Osteoblast (primary cell): ENCODE data around the gene ZNF474. TPM values are rescaled to one million over a fixed set of nuclear protein-coding genes. Genes with fewer than 3 reads are reported as not detected.

Experiments
- DNase-seq: peaks from one replicate; pipeline ENCODE4 v3.0.0; 2011; ENCODE audit warnings: low spot score, mixed read lengths; ENCODE audit not compliant: insufficient read length; ENCODE audit errors: missing footprints
- H2AFZ ChIP-seq: 2 replicates; pipeline ENCODE4 v1.6.0; 2011; ENCODE audit warnings: mild to moderate bottlenecking, low read length
- H3K27ac ChIP-seq: 2 replicates; pipeline ENCODE4 v1.5.1; 2011; ENCODE audit warnings: mild to moderate bottlenecking, low read depth, low read length, moderate library complexity
- H3K27me3 ChIP-seq: 2 replicates; pipeline ENCODE4 v1.6.0; 2012; ENCODE audit warnings: mild to moderate bottlenecking, control low read depth, inconsistent platforms, low read length, moderate library complexity; ENCODE audit not compliant: insufficient read depth
- H3K36me3 ChIP-seq: 2 replicates; pipeline ENCODE4 v1.5.1; 2011; ENCODE audit warnings: mild to moderate bottlenecking, low read length, control low read depth, moderate library complexity; ENCODE audit not compliant: insufficient read depth
- H3K4me1 ChIP-seq: 2 replicates; pipeline ENCODE4 v1.5.1; 2011; ENCODE audit warnings: mild to moderate bottlenecking, low read length, control low read depth, moderate library complexity; ENCODE audit not compliant: insufficient read depth
- H3K4me2 ChIP-seq: 2 replicates; pipeline ENCODE4 v1.6.0; 2011; ENCODE audit warnings: mild to moderate bottlenecking, low read length; ENCODE audit not compliant: insufficient read depth
- H3K4me3 ChIP-seq: fragments of 200-600 bp; sonication (generic); 3 replicates; pipeline ENCODE4 v1.5.1; 2012; ENCODE audit warnings: mild to moderate bottlenecking, low read length, inconsistent platforms; ENCODE audit not compliant: insufficient read depth
- H3K79me2 ChIP-seq: 2 replicates; pipeline ENCODE4 v1.6.0; 2012; ENCODE audit warnings: mild to moderate bottlenecking, low read length, control low read depth, inconsistent platforms; ENCODE audit not compliant: insufficient read depth
- H3K9me3 ChIP-seq: 2 replicates; pipeline ENCODE4 v1.5.1; 2011; ENCODE audit warnings: low read depth, low read length, control low read depth
- H4K20me1 ChIP-seq: 2 replicates; pipeline ENCODE4 v1.6.0; 2012; ENCODE audit warnings: mild to moderate bottlenecking, low read length, control low read depth; ENCODE audit not compliant: insufficient read depth
- CTCF ChIP-seq: IDR thresholded peaks from 2 replicates; pipeline ENCODE4 v1.5.1; 2011; ENCODE audit warnings: mild to moderate bottlenecking, low read depth, low read length, moderate library complexity; ENCODE audit errors: extremely low read depth
- total RNA-seq: library from RNA; depleted of rRNA; stranded (reverse); fragments of >200 nt; gene quantifications from 2 replicates; pipeline ENCODE4 v1.2.3, GENCODE V29; 2012

Gene ZNF474
- total RNA-seq, 1 donor: 0.72 TPM

- Histone ChIP-seq H3K27ac (no peak overlapping the region), H3K9me3 (no peaks in the 10 kb centered on the region), H3K79me2 (no peaks in the 10 kb centered on the region), H3K4me2 (no peak overlapping the region), H4K20me1 (no peaks in the 10 kb centered on the region), H3K36me3 (no peaks in the 10 kb centered on the region), H3K4me3 (no peak overlapping the region), H3K4me1 (no peaks in the 10 kb centered on the region), H3K27me3 (peaks cover 23% of the 10 kb centered on the region), H2AFZ (no peak overlapping the region)
- DNase-seq: no peak
- no peak for TF ChIP-seq CTCF
Measured at GRCh38 chr5:122200865-122201264, 71.5 kb downstream of the ZNF474 start.

GRCh38 chr5:122201365-122201764 is 72.0 kb downstream of the ZNF474 start:
- Histone ChIP-seq H3K4me1 (no peaks in the 10 kb centered on the region), H3K36me3 (no peaks in the 10 kb centered on the region), H3K79me2 (no peaks in the 10 kb centered on the region), H2AFZ (no peak overlapping the region), H4K20me1 (no peaks in the 10 kb centered on the region), H3K4me3 (no peak overlapping the region), H3K9me3 (no peaks in the 10 kb centered on the region), H3K4me2 (no peak overlapping the region), H3K27me3 (peaks cover 23% of the 10 kb centered on the region), H3K27ac (no peak overlapping the region)
- no peak for DNase-seq
- TF ChIP-seq CTCF: no peak

- Histone ChIP-seq H4K20me1 (no peaks in the 10 kb centered on the region), H3K9me3 (no peaks in the 10 kb centered on the region), H3K36me3 (no peaks in the 10 kb centered on the region), H3K27ac (no peak overlapping the region), H3K4me1 (no peaks in the 10 kb centered on the region), H2AFZ (no peak overlapping the region), H3K4me2 (no peak overlapping the region), H3K27me3 (peaks cover 23% of the 10 kb centered on the region), H3K79me2 (no peaks in the 10 kb centered on the region), H3K4me3 (no peak overlapping the region)
- no peak for DNase-seq
- no peak for TF ChIP-seq CTCF
Measured at GRCh38 chr5:122202952-122203351, 73.6 kb downstream of the ZNF474 start.

Other genes starting within 250 kb of the ZNF474 start
- 15.9 and 20.0 TPM in 2 replicates for gene SRFBP1, start 167.6 kb upstream of the ZNF474 start, total RNA-seq
- 314 and 317 TPM in 2 replicates for gene LOX, start 51.3 kb upstream of the ZNF474 start, total RNA-seq
- 6.2 and 8.0 TPM in 2 replicates for gene SNCAIP, start 182.7 kb downstream of the ZNF474 start, total RNA-seq